Activated CD4-positive, alpha-beta T cell treated with anti-CD3 and anti-CD28 coated beads for 36 hours (primary cell): ENCODE measurements around the gene OR8I2. TPM values are rescaled to one million over a fixed set of nuclear protein-coding genes. Genes with fewer than 3 reads are reported as not detected.
"Not testable (repeated sequence)": the region's sequence is repeated elsewhere in the genome, so short reads cannot be mapped to it uniquely, and the experiment has no call there.

Source experiments
- ATAC-seq: fragments of 200-7000 bp; cut with Tn5 transposase; one replicate; pipeline ENCODE4 v1.10.0; 2021; ENCODE audit warnings: mild to moderate bottlenecking, moderate library complexity
- CTCF ChIA-PET: fragments of 350-600 bp; sonication (Branson Sonifier 250); formaldehyde crosslinking; loops from one replicate; lab custom pipeline; 2021; ENCODE audit warnings: antibody characterized with exemption; lab: Charles Lee
- POLR2A ChIA-PET: fragments of 350-600 bp; sonication (Branson Sonifier 250); formaldehyde crosslinking; loops from one replicate; lab custom pipeline; 2021; ENCODE audit warnings: antibody characterized with exemption, inconsistent platforms; lab: Charles Lee
- DNase-seq: peaks from one replicate; pipeline ENCODE4 v3.0.0-alpha.2; 2020
- H3K27ac Mint-ChIP-seq: one replicate; pipeline ENCODE4 v1.8.0; 2021; ENCODE audit warnings: mixed read lengths
- H3K27me3 Mint-ChIP-seq: one replicate; pipeline ENCODE4 v1.8.0; 2021; ENCODE audit warnings: mixed read lengths
- H3K36me3 Mint-ChIP-seq: one replicate; pipeline ENCODE4 v1.8.0; 2021; ENCODE audit warnings: low read depth, mixed read lengths
- H3K4me1 Mint-ChIP-seq: one replicate; pipeline ENCODE4 v1.8.0; 2021; ENCODE audit warnings: mixed read lengths
- H3K4me3 Mint-ChIP-seq: one replicate; pipeline ENCODE4 v1.8.0; 2021; ENCODE audit warnings: mild to moderate bottlenecking, moderate library complexity, mixed read lengths
- H3K9me3 Mint-ChIP-seq: one replicate; pipeline ENCODE4 v1.8.0; 2021; ENCODE audit warnings: low read depth, mixed read lengths
- intact Hi-C, 2 experiments: fragments of 100-400 bp; cut with DNase I in 1 of 2; cut with micrococcal nuclease in 1 of 2; formaldehyde crosslinking; loops; one replicate each; pipeline versions ENCODE4 v1.14.2 to v1.15.1; 2022 to 2024; cut with DNase I, micrococcal nuclease
- total RNA-seq, 2 experiments: library from RNA; stranded (reverse); gene quantifications; one replicate each; pipeline ENCODE4 v1.2.3, GENCODE V29; 2021

Gene OR8I2
- total RNA-seq, 2 experiments from 2014 or later: not detected

- H3K27me3 Mint-ChIP-seq, H3K27ac Mint-ChIP-seq, ATAC-seq, H3K4me1 Mint-ChIP-seq, POLR2A ChIA-PET, CTCF ChIA-PET, intact Hi-C loops, H3K4me3 Mint-ChIP-seq, DNase-seq, H3K36me3 Mint-ChIP-seq: not testable (repeated sequence)
- peaks cover 13% of the 10 kb centered on the region for H3K9me3 Mint-ChIP-seq
These were observed 50.6 kb downstream of the OR8I2 start for GRCh38 chr11:56143681-56144080.

Other genes with a start within 250 kb of the OR8I2 start
- not detected for gene TRIM51, start 210.0 kb upstream of the OR8I2 start, total RNA-seq
- not detected for gene OR5W2, start 178.7 kb upstream of the OR8I2 start, total RNA-seq
- gene OR5I1, start 156.9 kb upstream of the OR8I2 start, total RNA-seq: not detected
- not detected for gene OR10AG1, start 123.4 kb upstream of the OR8I2 start, total RNA-seq
- gene OR5F1, start 98.7 kb upstream of the OR8I2 start, total RNA-seq: not detected
- gene OR5AS1, start 65.7 kb upstream of the OR8I2 start, total RNA-seq: not detected
- not detected for gene OR8H2, start 10.4 kb downstream of the OR8I2 start, total RNA-seq
- not detected for gene OR8H3, start 29.1 kb downstream of the OR8I2 start, total RNA-seq
- gene OR8J3, start 46.9 kb downstream of the OR8I2 start, total RNA-seq: not detected
- gene OR8K5, start 67.0 kb downstream of the OR8I2 start, total RNA-seq: not detected
- gene OR5J2, start 83.3 kb downstream of the OR8I2 start, total RNA-seq: not detected
- gene OR5T2, start 140.9 kb downstream of the OR8I2 start, total RNA-seq: not detected
- gene OR5T3, start 158.9 kb downstream of the OR8I2 start, total RNA-seq: not detected
- gene OR5T1, start 180.8 kb downstream of the OR8I2 start, total RNA-seq: not detected
- gene OR8H1, start 198.9 kb downstream of the OR8I2 start, total RNA-seq: not detected
- not detected for gene OR8K3, start 221.8 kb downstream of the OR8I2 start, total RNA-seq